Anterior cingulate cortex (tissue), 58 donors: ENCODE results near the gene CCDC71L.

Source experiments
- DNase-seq, 58 donors: peaks; one replicate each; lab custom pipeline; 2025; lab: John Stamatoyannopoulos, UW

Gene CCDC71L

GRCh38 chr7:106610996-106611886, 49.7 kb downstream of the CCDC71L start:
- DNase-seq, result no peak

DNA sequence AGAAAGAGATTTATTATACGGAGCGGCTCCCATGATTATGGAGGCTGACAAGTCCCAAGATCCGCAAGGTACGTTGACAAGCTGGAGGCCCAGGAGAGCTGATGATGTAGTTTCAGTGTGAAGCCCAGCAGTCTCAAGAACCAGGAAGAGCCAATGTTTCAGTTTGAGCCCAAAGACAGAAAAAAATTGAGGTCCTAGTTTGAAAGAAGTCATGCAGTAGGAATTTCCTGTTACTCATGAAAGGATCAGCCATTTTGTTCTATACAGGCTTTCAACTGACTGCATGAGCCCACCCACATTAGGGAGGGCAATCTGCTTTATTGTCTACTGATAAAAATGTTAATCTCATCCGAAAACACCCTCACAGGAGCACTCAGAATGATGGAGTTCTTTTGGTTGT, 51.5 kb downstream of the CCDC71L start:
- no peak for DNase-seq

GRCh38 chr7:106608661-106609060, 52.3 kb downstream of the CCDC71L start:
- no peak for DNase-seq
